Ovary (tissue), 3 donors: ENCODE measurements around the gene INPP5D.

Source experiments
- CTCF ChIP-seq, 3 donors: fragments of 450-650 bp in 2 of 3; fragments of 200-600 bp in 1 of 3; IDR thresholded peaks; one replicate each; pipeline versions ENCODE4 v1.5.1 to v1.8.0; 2016 to 2022; ENCODE audit warnings: antibody characterized with exemption in 3 of 3, mild to moderate bottlenecking in 1 of 3
- POLR2A ChIP-seq: fragments of 450-650 bp; IDR thresholded peaks from one replicate; pipeline ENCODE4 v1.6.1; 2017; ENCODE audit warnings: antibody characterized with exemption, mild to moderate bottlenecking, moderate library complexity
- donor health status: DM: no; HTN: no; CAD: no.

DNA sequence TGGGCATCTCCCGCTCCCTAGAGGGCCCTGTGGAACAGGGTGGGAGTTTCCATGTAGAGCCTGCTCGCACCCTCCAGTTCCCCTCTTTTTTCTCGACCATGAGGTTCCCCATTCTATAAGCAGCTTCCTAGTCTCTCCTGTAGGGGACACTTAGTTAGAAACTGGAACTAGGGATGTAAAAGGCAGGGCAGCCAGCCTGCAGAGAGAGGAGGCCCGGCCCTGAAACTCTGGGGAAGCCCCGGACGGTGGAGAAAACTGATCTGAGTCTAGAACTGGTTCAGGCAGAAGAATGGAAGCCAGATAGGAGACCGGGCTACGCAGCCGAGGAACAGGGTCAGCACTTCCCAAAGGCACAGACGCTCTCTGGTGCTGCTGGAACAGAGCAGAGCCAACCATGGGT lies 139.7 kb downstream of the INPP5D start:
- no peak for TF ChIP-seq POLR2A
- no peak for TF ChIP-seq CTCF (IDR thresholded peaks at IDR 0.05)
